HCEC 1CT (cell line): ENCODE measurements around the gene NOTUM.
"Not testable (repeated sequence)": the region's sequence is repeated elsewhere in the genome, so short reads cannot be mapped to it uniquely, and the experiment has no call there.

Experiments used
- DNase-seq: peaks from one replicate; pipeline ENCODE4 v3.0.0-alpha.2; 2017

Gene NOTUM

GRCh38 chr17:81996232-81996756 is 35.3 kb upstream of the NOTUM start:
- no peak for DNase-seq

GRCh38 chr17:81995463-81996231 is 34.7 kb upstream of the NOTUM start:
- no peak for DNase-seq

- no peak for DNase-seq
Measured at GRCh38 chr17:81994593-81995462, 33.8 kb upstream of the NOTUM start.

- no peak for DNase-seq
Measured at GRCh38 chr17:81993729-81994592, 33.0 kb upstream of the NOTUM start.

- no peak for DNase-seq
Measured at GRCh38 chr17:81992306-81993102, 31.5 kb upstream of the NOTUM start.

GRCh38 chr17:81991684-81992305 is 30.8 kb upstream of the NOTUM start:
- DNase-seq, result no peak

- DNase-seq, result no peak
Measured at GRCh38 chr17:81990836-81991683, 30.1 kb upstream of the NOTUM start.

- DNase-seq, result no peak
Measured at GRCh38 chr17:81987161-81987770, 26.3 kb upstream of the NOTUM start.

GRCh38 chr17:81986606-81987005 is 25.6 kb upstream of the NOTUM start:
- DNase-seq, result no peak

- no peak for DNase-seq
Measured at GRCh38 chr17:81984773-81985410, 23.9 kb upstream of the NOTUM start.

GRCh38 chr17:81983639-81984373 is 22.8 kb upstream of the NOTUM start:
- DNase-seq, result no peak

GRCh38 chr17:81983011-81983638 is 22.1 kb upstream of the NOTUM start:
- no peak for DNase-seq

GRCh38 chr17:81981511-81981910 is 20.5 kb upstream of the NOTUM start:
- DNase-seq, result not testable (repeated sequence)

- DNase-seq, result no peak
Measured at GRCh38 chr17:81980707-81981343, 19.8 kb upstream of the NOTUM start.

GRCh38 chr17:81980122-81980521 is 19.1 kb upstream of the NOTUM start:
- DNase-seq, result no peak

GRCh38 chr17:81978524-81979298 is 17.7 kb upstream of the NOTUM start:
- no peak for DNase-seq
